HuH-7 (cell line): ENCODE results near the gene NCOA1.
"Not testable (repeated sequence)": the region's sequence is repeated elsewhere in the genome, so short reads cannot be mapped to it uniquely, and the experiment has no call there.

Source experiments
- DNase-seq: peaks from one replicate; pipeline ENCODE4 v3.0.0; 2011; ENCODE audit warnings: low spot score

Gene NCOA1

DNA sequence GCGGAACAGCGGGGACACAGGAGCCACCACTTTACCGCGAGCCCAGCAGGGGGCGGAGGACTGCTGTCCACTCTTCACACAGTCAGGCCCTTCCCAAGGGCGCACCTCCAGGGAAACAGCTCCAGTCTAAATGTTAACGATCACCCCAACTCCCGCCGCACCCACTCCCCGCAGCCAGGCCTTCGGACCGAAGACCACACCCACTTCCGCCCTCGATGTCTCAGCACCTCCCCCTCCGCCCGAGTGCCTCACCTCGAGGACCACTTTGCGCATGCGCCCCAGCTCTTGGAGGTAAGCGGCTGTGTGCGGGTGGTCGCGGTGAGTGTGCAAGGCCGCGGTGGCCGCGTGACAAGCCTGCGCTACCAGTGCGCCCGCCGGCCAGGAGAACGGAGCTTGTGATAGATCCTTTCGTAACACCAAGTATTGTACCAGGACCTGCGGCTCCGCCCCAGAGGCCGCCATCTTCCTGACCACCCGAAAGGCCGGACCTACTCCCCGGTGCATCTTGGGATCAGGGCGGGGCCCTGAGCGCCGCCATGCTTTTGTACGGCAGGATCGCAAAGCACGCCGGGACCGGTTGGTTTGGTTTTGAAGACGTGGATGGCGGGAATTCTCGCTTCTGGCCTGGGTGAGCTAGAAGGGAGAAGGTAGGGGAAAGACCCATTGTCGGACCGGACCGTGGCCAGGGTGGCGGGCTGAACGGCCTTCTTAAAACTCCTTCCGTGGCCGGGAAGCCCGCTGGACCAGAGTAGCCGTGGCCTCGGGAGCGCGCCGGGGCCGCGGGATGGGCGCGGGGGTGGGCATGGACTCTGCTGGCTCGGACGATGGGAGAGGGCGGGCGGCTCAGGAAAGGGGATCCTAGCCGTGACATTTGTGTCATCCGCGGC, 302.1 kb downstream of the NCOA1 start, which contains the start of the genes CENPO and PTRHD1:
CENPO (plus strand) TSS at position 552 of the 887 bp plus-strand sequence. CDS start 495 bp downstream, outside the sequence.
PTRHD1 (minus strand) TSS at position 518 of the 887 bp plus-strand sequence; CDS start at position 504, 14 bp downstream.
- DNase-seq = peak; percentile 92

DNA sequence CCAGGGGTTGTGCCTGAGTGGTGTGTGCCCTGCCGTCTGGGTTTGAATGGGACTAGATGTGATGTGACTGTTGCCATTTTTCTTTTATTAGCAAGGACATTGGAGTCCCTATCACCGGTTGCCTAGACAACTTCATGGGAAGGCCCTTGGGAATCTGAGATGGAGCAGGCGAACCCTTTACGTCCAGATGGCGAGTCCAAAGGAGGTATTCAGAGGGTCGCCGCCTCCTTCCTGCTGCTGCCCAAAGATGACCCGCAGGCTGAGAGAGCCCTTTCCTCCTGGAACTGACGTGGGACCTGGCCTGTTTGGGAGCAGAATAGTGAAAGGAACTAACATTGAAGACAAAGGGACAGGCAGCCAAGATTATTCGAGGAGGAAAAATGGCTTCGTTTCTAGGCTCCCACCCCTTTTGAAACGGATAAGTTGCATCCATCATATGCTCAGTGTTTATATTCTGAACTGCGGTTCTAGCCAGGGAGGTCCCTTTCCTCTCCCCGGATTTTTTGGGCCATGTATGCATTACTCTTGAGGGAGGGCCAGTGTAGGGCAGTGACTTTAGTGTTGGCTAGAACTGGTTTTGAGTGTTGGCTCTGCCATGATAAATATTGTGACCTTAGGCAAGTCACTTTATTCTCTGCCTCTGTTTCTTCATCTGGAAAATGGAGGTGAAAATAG, 302.8 kb downstream of the NCOA1 start:
- DNase-seq = peak; percentile 35

DNA sequence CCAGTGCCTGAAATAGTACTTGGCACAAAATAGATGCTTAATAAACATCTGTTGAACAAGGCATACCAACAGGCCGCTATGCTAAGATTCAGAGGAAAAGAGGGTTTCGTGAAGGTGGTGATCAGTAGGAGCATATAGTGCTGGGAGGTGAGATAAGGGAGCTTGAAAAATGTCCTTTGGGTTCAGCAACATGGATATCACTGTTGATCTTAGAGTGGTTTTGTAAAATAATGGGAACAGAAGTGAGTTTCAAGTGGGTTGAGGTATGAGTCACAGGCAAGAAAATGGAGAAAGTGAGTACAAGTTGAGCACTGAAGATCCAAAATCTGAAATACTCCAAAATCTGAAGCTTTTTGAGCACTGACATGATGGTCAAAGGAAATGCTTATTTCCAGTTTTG, 306.6 kb downstream of the NCOA1 start:
- no peak for DNase-seq

DNA sequence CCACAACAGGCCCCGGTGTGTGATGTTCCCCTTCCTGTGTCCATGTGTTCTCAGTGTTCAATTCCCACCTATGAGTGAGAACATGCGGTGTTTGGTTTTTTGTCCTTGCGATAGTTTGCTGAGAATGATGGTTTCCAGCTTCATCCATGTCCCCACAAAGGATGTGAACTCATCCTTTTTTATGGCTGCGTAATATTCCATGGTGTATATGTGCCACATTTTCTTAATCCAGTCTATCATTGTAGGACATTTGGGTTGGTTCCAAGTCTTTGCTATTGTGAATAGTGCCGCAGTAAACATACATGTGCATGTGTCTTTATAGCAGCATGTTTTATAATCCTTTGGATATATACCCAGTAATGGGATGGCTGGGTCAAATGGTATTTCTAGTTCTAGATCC, 309.4 kb downstream of the NCOA1 start:
- not testable (repeated sequence) for DNase-seq

DNA sequence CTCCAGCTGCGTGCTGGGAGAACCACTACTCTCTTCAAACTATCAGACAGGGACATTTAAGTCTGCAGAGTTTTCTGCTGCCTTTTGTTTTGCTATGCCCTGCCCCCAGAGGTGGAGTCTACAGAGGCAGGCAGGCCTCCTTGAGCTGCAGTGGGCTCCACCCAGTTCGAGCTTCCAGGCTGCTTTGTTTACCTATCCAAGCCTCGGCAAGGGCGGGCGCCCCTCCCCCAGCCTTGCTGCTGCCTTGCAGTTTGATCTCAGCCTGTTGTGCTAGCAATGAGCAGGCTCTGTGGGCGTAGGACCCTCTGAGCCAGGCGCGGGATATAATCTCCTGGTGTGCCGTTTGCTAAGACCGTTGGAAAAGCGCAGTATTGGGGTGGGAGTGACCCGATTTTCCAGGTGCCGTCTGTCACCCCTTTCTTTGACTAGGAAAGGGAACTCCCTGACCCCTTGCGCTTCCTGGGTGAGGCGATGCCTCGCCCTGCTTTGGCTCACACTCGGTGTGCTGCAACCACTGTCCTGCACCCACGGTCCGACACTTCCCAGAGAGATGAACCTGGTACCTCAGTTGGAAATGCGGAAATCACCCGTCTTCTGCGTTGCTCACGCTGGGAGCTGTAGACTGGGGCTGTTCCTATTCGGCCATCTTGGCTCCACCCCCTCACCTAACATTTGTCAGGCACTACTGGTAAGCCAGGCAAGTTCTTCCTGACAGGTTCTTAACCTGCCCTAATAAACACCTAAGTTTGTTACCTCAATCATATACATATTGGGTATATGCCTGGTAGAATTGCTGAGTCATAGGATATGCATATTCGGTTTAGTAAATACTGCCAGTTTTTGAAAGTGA, 315.0 kb downstream of the NCOA1 start:
- DNase-seq = not testable (repeated sequence)

DNA sequence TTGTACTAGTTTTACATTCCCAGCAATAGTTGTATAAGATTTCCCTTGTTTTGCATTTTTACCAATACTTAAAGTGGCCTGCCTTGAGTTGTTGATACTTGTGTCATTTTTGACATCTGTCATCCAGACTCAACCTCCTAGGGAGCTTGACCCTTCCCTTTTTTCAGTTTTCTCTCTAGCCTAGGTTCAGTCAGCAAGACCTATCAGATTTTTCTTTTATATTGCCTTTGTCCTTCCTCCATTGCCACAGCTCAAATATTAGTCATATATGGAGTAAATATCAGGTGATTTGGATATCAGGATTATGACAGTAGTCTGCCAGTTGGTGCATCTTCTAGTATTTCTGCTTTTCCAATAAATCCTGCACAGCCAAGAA, 315.6 kb downstream of the NCOA1 start:
- DNase-seq = no peak

DNA sequence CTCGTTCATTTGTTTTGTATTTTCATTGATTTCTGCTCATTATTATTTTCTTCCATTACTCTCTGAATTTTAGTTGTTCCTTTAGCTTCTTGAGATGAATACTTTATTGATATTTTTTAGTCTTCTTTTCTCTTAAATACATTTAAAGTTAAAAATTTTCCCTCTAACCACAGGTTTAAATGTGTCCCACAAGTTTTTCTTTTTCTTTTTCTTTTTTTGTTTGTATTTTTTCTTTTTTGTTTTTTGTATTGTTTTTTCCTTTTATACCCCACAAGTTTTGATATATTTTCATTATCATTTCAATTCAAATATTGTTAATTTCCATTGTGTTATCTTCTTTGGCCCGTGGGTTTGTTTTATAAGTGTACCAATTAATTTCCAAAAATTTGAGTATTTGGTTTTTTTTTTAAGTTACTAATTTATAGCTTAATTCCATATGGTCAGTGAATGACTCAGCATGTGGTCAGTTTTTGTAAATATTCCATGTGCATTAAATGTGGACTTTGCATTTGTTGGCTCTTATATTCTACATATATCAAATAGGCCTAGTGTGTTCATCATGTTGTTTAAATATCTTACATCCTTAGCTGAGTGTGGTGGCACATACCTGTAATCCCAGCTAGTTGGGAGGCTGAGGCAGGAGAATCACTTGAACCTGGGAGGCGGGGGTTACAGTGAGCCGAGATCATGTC, 318.4 kb downstream of the NCOA1 start:
- DNase-seq = no peak

DNA sequence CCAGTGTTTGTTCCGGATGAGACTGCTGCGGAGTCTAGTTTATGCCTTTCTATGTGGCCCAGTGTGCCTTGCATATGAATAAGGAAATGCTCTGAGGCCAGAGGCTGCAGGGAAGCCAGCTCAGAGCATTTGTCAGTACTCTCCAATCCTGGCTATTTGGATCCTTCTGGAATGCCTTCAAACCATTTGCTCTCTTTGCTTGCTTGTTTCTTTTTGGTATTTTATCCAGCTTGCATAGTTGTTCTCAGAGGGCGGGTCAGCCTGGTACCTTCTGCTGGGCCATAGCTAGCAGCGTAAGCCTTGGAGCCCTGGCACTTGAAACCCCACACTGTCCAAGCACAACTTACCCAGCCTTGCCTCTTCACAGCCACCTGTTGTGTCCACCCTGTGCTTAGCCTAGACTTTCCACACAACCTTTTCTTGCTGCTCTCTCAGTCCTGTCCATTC, 322.7 kb downstream of the NCOA1 start:
- DNase-seq = no peak

DNA sequence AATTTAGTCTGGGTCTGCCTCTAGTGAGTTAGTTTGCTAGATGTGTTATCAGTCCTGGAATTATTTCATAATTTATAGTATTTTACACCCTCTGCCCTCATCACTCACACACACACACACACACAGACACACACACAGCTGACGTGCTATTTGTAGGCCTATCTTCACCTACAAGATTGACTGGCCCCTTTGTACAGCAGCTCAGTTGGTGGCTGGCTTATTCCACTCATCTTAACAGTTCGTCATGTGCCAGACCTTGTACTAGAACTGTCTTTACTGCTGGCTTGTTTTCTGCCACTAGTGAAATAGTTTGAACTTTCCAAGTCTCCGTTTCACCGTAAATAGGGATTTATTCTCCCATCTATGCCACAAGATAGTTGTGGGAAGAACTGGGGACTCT, 323.5 kb downstream of the NCOA1 start:
- no peak for DNase-seq

DNA sequence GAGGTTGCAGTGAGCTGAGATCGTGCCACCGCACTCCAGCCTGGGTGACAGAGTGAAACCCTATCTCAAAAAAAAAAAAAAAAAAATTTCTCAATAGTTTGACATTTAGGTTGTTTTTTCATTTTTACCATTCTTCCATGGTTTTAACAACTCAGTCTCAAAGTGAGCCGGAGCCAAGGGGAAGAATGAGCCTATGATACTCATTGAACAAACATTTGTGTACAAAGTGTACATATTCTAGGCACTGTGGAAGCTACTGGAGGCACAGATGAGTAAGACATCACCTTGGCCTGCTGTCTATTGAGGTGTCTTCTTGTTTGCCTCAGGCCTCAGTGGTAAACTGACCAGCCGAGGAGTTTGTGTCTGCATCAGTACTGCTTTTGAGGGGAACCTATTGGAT, 324.1 kb downstream of the NCOA1 start:
- DNase-seq = no peak

DNA sequence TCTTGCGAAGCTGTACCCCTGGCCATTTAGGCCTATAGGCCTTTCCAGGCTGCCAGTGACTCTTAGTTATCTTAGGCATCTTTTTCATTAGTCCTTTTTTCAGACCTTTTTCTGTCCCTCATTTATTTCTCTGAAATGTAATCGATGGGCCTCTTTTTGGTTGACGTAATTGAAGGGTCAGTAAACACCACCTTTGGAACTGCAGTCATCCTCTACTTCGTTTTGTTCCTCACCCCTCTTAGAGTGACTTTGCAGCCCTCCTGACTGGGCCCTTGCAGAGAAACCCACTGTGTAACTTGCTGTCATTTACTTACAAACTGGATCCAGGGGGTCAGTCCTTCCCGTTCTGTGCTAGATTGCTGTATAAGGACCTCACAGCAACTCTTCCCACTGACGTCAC, 325.4 kb downstream of the NCOA1 start:
- no peak for DNase-seq

DNA sequence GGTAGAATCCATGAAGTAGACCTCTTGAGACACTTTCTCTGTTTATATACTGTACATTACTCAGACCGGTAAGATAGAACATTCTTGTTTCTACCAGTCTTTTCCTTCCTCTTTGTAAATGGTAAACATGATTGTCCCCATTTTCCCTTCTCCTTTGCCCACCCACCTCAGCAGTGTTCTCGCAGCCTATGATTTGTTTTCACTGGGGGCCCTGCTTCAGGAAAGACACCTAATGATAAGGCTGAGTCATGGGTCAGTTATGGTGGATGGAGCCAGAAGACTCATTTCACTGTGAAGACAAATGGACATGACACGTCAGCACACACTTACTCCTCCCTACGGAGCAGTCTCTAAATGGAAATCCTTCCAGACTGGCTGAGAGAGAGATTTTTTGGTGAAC, 325.8 kb downstream of the NCOA1 start:
- DNase-seq = no peak

DNA sequence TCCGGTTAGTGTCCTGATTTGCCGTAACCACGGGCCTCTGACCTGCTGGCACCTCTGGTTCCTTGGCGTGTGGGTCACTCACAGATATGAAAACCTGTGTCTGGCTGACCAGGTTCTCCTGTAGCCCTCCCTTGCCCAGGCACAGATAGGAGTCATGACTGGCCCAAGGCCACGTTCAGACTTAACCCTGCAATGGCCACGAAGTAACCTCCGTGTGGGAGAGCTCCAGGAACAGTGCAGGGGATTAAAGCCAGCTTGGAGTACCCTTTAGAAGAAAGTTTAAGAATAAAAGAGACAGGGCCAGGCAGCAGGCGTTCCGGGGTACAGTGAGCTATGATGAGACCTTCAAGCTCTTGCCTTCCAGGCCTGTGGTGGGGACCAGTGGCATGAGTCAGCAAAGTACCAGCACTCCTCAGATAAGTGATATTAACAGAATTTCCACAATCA, 327.7 kb downstream of the NCOA1 start:
- DNase-seq = no peak

DNA sequence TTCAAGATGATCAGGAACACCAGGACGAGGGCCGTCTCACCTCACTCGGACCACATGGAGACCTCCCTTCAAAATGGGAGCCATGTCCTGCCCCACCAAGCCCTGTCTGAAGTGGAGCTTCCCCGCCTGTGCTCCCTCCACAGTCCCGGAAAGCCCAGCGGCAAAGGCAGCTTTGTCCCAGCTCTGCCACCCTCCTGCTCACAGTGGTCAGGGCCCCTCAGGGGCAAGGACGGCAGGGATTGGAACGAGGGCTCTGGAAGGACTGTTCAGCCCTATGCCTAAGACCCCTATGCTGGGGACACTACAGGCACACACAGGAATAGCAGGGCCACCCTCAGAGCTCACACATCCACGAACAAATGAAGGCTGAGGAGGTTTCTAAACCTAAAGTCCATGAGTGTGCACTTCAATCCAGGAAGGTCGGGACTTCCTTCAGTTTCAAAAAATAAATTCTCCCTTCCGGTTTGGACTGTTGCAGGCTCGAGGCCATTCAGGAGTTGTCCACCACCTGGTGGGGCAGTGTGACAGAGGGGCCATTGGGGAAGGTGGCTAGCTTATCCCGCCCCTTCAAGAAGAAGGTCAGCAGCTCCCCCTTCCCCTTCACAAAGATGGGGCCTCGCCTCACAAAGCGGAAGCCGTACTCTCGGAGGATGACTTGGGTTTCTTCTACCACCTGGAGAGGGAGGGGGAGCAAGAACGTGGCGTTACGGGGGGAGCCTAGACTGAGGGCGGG, 328.6 kb downstream of the NCOA1 start:
- no peak for DNase-seq

DNA sequence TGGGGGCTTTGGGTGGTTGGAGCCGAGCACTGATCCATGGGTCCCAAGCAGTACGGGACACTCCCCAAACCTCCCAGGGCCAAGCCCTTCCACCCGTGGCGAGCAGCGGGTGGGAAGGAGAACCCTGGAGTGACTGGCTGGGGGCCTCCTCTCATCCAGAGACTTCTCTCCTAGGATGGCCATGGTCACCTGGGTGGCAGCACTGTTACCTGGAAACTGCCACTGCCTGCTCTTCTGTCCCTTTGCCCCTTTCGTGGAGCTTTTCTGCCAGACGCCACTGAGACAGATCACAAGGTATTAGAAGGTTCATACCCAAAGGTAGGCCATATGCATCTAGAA, 329.1 kb downstream of the NCOA1 start:
- DNase-seq = no peak
